A549 (cell line): ENCODE results near the gene TREML1. TPM values are rescaled to one million over a fixed set of nuclear protein-coding genes. Genes with fewer than 3 reads are reported as not detected.

Source experiments
- ATAC-seq, 2 experiments: fragments of 200-7000 bp in 1 of 2; fragments of >200 bp in 1 of 2; cut with Nextera tagmentation in 1 of 2; cut with Tn5 transposase in 1 of 2; 3 replicates each; pipeline versions ENCODE4 v1.8.0 to v1.9.1; 2018 to 2020; ENCODE audit warnings: mild to moderate bottlenecking in 1 of 2, moderate library complexity in 1 of 2
- CTCF ChIA-PET: fragments of 300-600 bp; sonication (Branson Sonifier 250); formaldehyde crosslinking; extraction: SDS; loops from one replicate; lab custom pipeline; 2021; ENCODE audit warnings: antibody characterized with exemption, inconsistent platforms; lab: Yijun Ruan, JAX
- POLR2A ChIA-PET: fragments of 350-600 bp; formaldehyde crosslinking; extraction: SDS; loops from one replicate; lab custom pipeline; 2021; ENCODE audit warnings: antibody characterized with exemption, inconsistent platforms; lab: Yijun Ruan, JAX
- DNase-seq, 2 experiments: peaks; one replicate each; pipeline versions ENCODE4 v3.0.0 to v3.0.0-alpha.2; 2011 to 2016; ENCODE audit warnings: low read depth in 1 of 2, low spot score in 1 of 2
- FAIRE-seq: peaks from 2 replicates; lab custom pipeline; 2011; peaks lifted over from hg19 to GRCh38; lab: Jason Lieb, UNC
- H3K27ac ChIP-seq, 2 experiments: fragments of >200 bp; sonication (Bioruptor Twin); formaldehyde crosslinking; 3 replicates each; pipeline ENCODE4 v1.5.1; 2016 to 2017
- H3K4me1 ChIP-seq: fragments of >200 bp; sonication (Bioruptor Twin); formaldehyde crosslinking; 3 replicates; pipeline ENCODE4 v1.6.1; 2016
- H3K4me2 ChIP-seq: fragments of >200 bp; sonication (Bioruptor Twin); formaldehyde crosslinking; 3 replicates; pipeline ENCODE4 v1.6.1; 2016
- H3K4me3 ChIP-seq: fragments of >200 bp; sonication (Bioruptor Twin); formaldehyde crosslinking; 3 replicates; pipeline ENCODE4 v1.5.1; 2016
- H3K9me3 ChIP-seq: fragments of >200 bp; sonication (Bioruptor Twin); formaldehyde crosslinking; 3 replicates; pipeline ENCODE4 v1.6.1; 2016
- BHLHE40 ChIP-seq: IDR thresholded peaks from 2 replicates; pipeline ENCODE4 v1.6.1; 2012; ENCODE audit warnings: low read depth, low read length, inconsistent platforms
- CBX2 ChIP-seq: fragments of 200-600 bp; sonication (generic); IDR thresholded peaks from 2 replicates; pipeline ENCODE4 v1.6.1; 2016; ENCODE audit warnings: low read depth, mild to moderate bottlenecking, borderline replicate concordance
- EHF ChIP-seq: fragments of 250-450 bp; sonication (Bioruptor Pico); IDR thresholded peaks from 2 replicates; pipeline ENCODE4 v1.5.0; 2020; ENCODE audit warnings: mild to moderate bottlenecking
- EHMT2 ChIP-seq: fragments of 200-600 bp; sonication (generic); IDR thresholded peaks from 2 replicates; pipeline ENCODE4 v1.6.1; 2016; ENCODE audit warnings: antibody characterized with exemption, low read depth, mild to moderate bottlenecking, moderate library complexity
- EP300 ChIP-seq, 2 experiments: fragments of >200 bp; sonication (Bioruptor Twin); formaldehyde crosslinking; IDR thresholded peaks; 2 replicates in 1 of 2; 3 replicates in 1 of 2; pipeline ENCODE4 v1.6.1; 2016 to 2017
- ESRRA ChIP-seq: fragments of 150-350 bp; IDR thresholded peaks from 2 replicates; pipeline ENCODE4 v1.6.1; 2014; ENCODE audit warnings: mild to moderate bottlenecking, low read length, borderline replicate concordance
- FOSB ChIP-seq: fragments of 250-450 bp; sonication (Bioruptor Pico); IDR thresholded peaks from 2 replicates; pipeline ENCODE4 v1.5.0; 2020; ENCODE audit warnings: mild to moderate bottlenecking, moderate library complexity
- HDAC2 ChIP-seq: fragments of 200-600 bp; sonication (generic); IDR thresholded peaks from 2 replicates; pipeline ENCODE4 v1.6.1; 2016
- HOXB5 ChIP-seq: fragments of 250-450 bp; sonication (Bioruptor Pico); IDR thresholded peaks from 2 replicates; pipeline ENCODE4 v1.5.0; 2020; ENCODE audit warnings: mild to moderate bottlenecking, moderate library complexity
- JUN ChIP-seq, 2 experiments: fragments of >200 bp; sonication (Bioruptor Twin); formaldehyde crosslinking; IDR thresholded peaks; 2 replicates in 1 of 2; 3 replicates in 1 of 2; pipeline ENCODE4 v1.6.1; 2016 to 2017
- MAFK ChIP-seq: fragments of 450-650 bp; IDR thresholded peaks from 2 replicates; pipeline ENCODE4 v1.6.1; 2014; ENCODE audit not compliant: partially characterized antibody
- NPAS2 ChIP-seq: fragments of 250-450 bp; sonication (Bioruptor Pico); IDR thresholded peaks from 2 replicates; pipeline ENCODE4 v1.8.0; 2022; ENCODE audit warnings: mild to moderate bottlenecking, moderate library complexity, borderline replicate concordance
- NR3C1 ChIP-seq: fragments of >200 bp; sonication (Bioruptor Twin); formaldehyde crosslinking; IDR thresholded peaks from 3 replicates; pipeline ENCODE4 v1.6.1; 2017
- PHF8 ChIP-seq: fragments of 200-600 bp; sonication (generic); IDR thresholded peaks from 2 replicates; pipeline ENCODE4 v1.6.1; 2016; ENCODE audit warnings: low read depth, mild to moderate bottlenecking, antibody characterized with exemption, moderate library complexity, borderline replicate concordance
- RAD21 ChIP-seq, 2 experiments: fragments of >200 bp in 1 of 2; sonication (Bioruptor Twin) in 1 of 2; formaldehyde crosslinking in 1 of 2; IDR thresholded peaks in 1 of 2; conservative IDR thresholded peaks in 1 of 2; 2 replicates in 1 of 2; 3 replicates in 1 of 2; pipeline ENCODE4 v1.6.1; 2012 to 2018; ENCODE audit warnings: inconsistent platforms in 1 of 2
- RARB ChIP-seq: fragments of 250-450 bp; sonication (Bioruptor Pico); IDR thresholded peaks from 2 replicates; pipeline ENCODE4 v1.8.0; 2021; ENCODE audit warnings: mild to moderate bottlenecking, moderate library complexity
- SMC3 ChIP-seq: fragments of >200 bp; sonication (Bioruptor Twin); formaldehyde crosslinking; IDR thresholded peaks from 3 replicates; pipeline ENCODE4 v1.6.1; 2018; ENCODE audit warnings: inconsistent platforms
- ZC3H11A ChIP-seq: fragments of 450-650 bp; IDR thresholded peaks from 2 replicates; pipeline ENCODE4 v1.6.1; 2014; ENCODE audit warnings: antibody characterized with exemption, mild to moderate bottlenecking
- ZFP36 ChIP-seq: fragments of 450-650 bp; IDR thresholded peaks from 2 replicates; pipeline ENCODE4 v1.6.1; 2014; ENCODE audit warnings: borderline replicate concordance; ENCODE audit not compliant: partially characterized antibody
- ZSCAN20 ChIP-seq: fragments of 250-450 bp; sonication (Bioruptor Pico); IDR thresholded peaks from 2 replicates; pipeline ENCODE4 v1.8.0; 2022; ENCODE audit warnings: mild to moderate bottlenecking, moderate library complexity
- WGBS: methylation state at CpG from one replicate; pipeline ENCODE4 v1.1.6; 2017; ENCODE audit errors: missing lambda C conversion rate; 5-methylcytosine and 5-hydroxymethylcytosine counted together
- polyA plus RNA-seq, 4 experiments: library from polyadenylated mRNA; depleted of rRNA in 3 of 4; stranded (reverse); fragments of >200 nt; fragmentation: RNase III in 1 of 4; extraction: RNeasy Plus Mini Kit Qiagen cat#74134 plus additional on column Dnase treatment in 1 of 4; gene quantifications; 2 replicates in 3 of 4; 3 replicates in 1 of 4; pipeline ENCODE4 v1.2.3, GENCODE V29; 2011 to 2017
- TF ChIP-seq, protein P1 (sequence below): fragments of >200 bp; sonication (Bioruptor Twin); formaldehyde crosslinking; IDR thresholded peaks from 2 replicates; pipeline ENCODE4 v1.6.1; 2016
- TF ChIP-seq, protein P2 (sequence below): fragments of 250-450 bp; sonication (Bioruptor Pico); IDR thresholded peaks from 2 replicates; pipeline ENCODE4 v1.5.0; 2020; ENCODE audit warnings: low read depth, mild to moderate bottlenecking, moderate library complexity
- TF ChIP-seq, protein P3 (sequence below): fragments of 250-450 bp; sonication (Bioruptor Pico); IDR thresholded peaks from 2 replicates; pipeline ENCODE4 v1.5.0; 2021; ENCODE audit warnings: mild to moderate bottlenecking, moderate library complexity, borderline replicate concordance
- TF ChIP-seq, protein P4 (sequence below): fragments of >200 bp; sonication (Bioruptor Twin); formaldehyde crosslinking; IDR thresholded peaks from 3 replicates; pipeline ENCODE4 v1.6.1; 2016

The TREML1 gene
- polyA plus RNA-seq, 2 of the 4 experiments (the other 2 are of a cell fraction), result not detected

DNA sequence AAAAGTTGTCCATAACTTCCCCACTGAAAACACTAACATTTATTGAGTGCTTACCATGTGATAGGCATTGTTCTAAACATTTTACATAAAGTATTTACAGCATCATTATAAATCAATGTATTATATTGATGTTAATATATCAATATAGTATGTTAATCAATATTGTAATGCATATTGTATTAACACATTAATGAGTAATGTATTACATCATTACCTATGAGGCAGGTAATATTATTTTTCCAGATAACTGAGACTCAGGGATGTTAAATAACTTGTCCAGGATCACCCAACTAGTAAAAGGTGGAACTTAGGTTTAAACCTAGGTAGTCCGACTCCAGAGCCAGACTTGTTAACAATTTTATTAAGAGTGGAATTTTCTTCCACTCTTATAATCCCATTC lies 20.9 kb upstream of the TREML1 start:
- no peaks in the 10 kb centered on the region for H3K4me1 ChIP-seq
- no peak overlapping the region for H3K27ac ChIP-seq
- ATAC-seq (no peak), FAIRE-seq (no peak), DNase-seq (no peak)
- CTCF ChIA-PET, result no interaction called here
- POLR2A ChIA-PET, result no interaction called here
- no peak overlapping the region for H3K4me3 ChIP-seq
- no peak overlapping the region for H3K4me2 ChIP-seq
- no peaks in the 10 kb centered on the region for H3K9me3 ChIP-seq
- 71% methylated on average over 1 of the region's 1 CpG for WGBS
- TF ChIP-seq JUN (IDR thresholded peaks at IDR 0.05), result no peak
- TF ChIP-seq HOXB5 (CRISPR knock-in tag), result no peak
- no peak for TF ChIP-seq MAFK
- TF ChIP-seq NR3C1, result no peak
- TF ChIP-seq RARB (CRISPR knock-in tag), result no peak
- no peak for TF ChIP-seq ESRRA
- no peak for TF ChIP-seq EHMT2
- no peak for TF ChIP-seq BHLHE40
- TF ChIP-seq, protein P1, sequence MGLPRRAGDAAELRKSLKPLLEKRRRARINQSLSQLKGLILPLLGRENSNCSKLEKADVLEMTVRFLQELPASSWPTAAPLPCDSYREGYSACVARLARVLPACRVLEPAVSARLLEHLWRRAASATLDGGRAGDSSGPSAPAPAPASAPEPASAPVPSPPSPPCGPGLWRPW, result no peak
- TF ChIP-seq FOSB (CRISPR knock-in tag), result no peak
- TF ChIP-seq EP300 (IDR thresholded peaks at IDR 0.05), result no peak
- no peak for TF ChIP-seq ZSCAN20 (CRISPR knock-in tag)
- no peak for TF ChIP-seq ZC3H11A
- TF ChIP-seq RAD21 (conservative IDR thresholded peaks at IDR 0.05 in 1 of 2, IDR thresholded peaks at IDR 0.05 in 1 of 2), result no peak
- TF ChIP-seq, protein P2, sequence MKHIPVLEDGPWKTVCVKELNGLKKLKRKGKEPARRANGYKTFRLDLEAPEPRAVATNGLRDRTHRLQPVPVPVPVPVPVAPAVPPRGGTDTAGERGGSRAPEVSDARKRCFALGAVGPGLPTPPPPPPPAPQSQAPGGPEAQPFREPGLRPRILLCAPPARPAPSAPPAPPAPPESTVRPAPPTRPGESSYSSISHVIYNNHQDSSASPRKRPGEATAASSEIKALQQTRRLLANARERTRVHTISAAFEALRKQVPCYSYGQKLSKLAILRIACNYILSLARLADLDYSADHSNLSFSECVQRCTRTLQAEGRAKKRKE, result no peak
- no peak for TF ChIP-seq CBX2

DNA sequence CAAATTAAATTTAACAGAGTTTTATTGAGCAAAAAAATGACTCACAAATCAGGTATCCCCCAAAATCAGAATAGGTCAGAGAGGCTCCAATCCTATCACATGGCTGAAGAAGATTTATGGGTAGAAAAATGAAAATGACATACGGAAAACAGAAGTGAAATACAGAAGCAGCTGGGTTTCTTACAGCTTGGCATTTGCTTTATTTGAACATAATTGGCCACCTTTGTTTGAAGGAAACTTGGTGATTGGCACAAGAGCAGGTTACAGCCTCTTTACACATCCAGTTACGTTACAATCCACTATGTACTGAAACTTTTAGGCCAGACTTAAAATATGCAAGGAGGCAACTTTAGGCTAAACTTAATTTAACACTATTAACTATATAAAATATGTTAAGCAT lies 20.5 kb upstream of the TREML1 start:
- TF ChIP-seq, protein P2, result no peak
- TF ChIP-seq RAD21 (conservative IDR thresholded peaks at IDR 0.05 in 1 of 2, IDR thresholded peaks at IDR 0.05 in 1 of 2), result no peak
- TF ChIP-seq, protein P3, sequence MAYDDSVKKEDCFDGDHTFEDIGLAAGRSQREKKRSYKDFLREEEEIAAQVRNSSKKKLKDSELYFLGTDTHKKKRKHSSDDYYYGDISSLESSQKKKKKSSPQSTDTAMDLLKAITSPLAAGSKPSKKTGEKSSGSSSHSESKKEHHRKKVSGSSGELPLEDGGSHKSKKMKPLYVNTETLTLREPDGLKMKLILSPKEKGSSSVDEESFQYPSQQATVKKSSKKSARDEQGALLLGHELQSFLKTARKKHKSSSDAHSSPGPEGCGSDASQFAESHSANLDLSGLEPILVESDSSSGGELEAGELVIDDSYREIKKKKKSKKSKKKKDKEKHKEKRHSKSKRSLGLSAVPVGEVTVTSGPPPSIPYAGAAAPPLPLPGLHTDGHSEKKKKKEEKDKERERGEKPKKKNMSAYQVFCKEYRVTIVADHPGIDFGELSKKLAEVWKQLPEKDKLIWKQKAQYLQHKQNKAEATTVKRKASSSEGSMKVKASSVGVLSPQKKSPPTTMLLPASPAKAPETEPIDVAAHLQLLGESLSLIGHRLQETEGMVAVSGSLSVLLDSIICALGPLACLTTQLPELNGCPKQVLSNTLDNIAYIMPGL (CRISPR knock-in tag), result no peak
- TF ChIP-seq MAFK, result no peak
- no peak for TF ChIP-seq SMC3
- TF ChIP-seq RARB (CRISPR knock-in tag), result no peak
- no peak for TF ChIP-seq ZFP36
- TF ChIP-seq ZSCAN20 (CRISPR knock-in tag), result no peak
- no peak for TF ChIP-seq HDAC2
- TF ChIP-seq CBX2, result no peak
- TF ChIP-seq PHF8, result no peak
- TF ChIP-seq FOSB (CRISPR knock-in tag), result no peak
- TF ChIP-seq, protein P4, sequence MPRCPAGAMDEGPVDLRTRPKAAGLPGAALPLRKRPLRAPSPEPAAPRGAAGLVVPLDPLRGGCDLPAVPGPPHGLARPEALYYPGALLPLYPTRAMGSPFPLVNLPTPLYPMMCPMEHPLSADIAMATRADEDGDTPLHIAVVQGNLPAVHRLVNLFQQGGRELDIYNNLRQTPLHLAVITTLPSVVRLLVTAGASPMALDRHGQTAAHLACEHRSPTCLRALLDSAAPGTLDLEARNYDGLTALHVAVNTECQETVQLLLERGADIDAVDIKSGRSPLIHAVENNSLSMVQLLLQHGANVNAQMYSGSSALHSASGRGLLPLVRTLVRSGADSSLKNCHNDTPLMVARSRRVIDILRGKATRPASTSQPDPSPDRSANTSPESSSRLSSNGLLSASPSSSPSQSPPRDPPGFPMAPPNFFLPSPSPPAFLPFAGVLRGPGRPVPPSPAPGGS, result no peak
- TF ChIP-seq EHMT2, result no peak
- TF ChIP-seq NR3C1, result no peak
- no peak for TF ChIP-seq HOXB5 (CRISPR knock-in tag)
- TF ChIP-seq JUN (IDR thresholded peaks at IDR 0.05), result no peak
- TF ChIP-seq, protein P1, result no peak
- no peak for TF ChIP-seq NPAS2 (CRISPR knock-in tag)
- TF ChIP-seq EHF (CRISPR knock-in tag), result no peak
- TF ChIP-seq, all 56 proteins: peak for 0
- CTCF ChIA-PET, result interaction anchor here (0.7 kb wide), 1 partner anchor 66 kb away, joined by 4 read pairs; no protein-coding TSS in a partner anchor
- Histone ChIP-seq H3K4me1 (no peaks in the 10 kb centered on the region), H3K27ac (no peak overlapping the region), H3K4me3 (no peak overlapping the region), H3K4me2 (no peak overlapping the region), H3K9me3 (no peaks in the 10 kb centered on the region)
- no peak for ATAC-seq
- no peak for FAIRE-seq
- DNase-seq, result no peak
- WGBS, result 40% methylated on average over 2 of the region's 2 CpGs
- POLR2A ChIA-PET, result no interaction called here
